Immature natural killer cell (primary cell): ENCODE data around the gene S100PBP. TPM values are rescaled to one million over a fixed set of nuclear protein-coding genes. Genes with fewer than 3 reads are reported as not detected.

Experiments
- DNase-seq, 3 donors: peaks; one replicate each; pipeline ENCODE4 v3.0.0; 2022; ENCODE audit warnings: mixed read lengths in 1 of 3
- H3K27ac Mint-ChIP-seq, 6 donors: one replicate each; pipeline ENCODE4 v1.8.0; 2020; ENCODE audit warnings: mixed read lengths in 6 of 6, mild to moderate bottlenecking in 5 of 6, inconsistent platforms in 4 of 6, moderate library complexity in 3 of 6
- H3K27me3 Mint-ChIP-seq, 3 donors: one replicate each; pipeline ENCODE4 v1.8.0; 2020 to 2021; ENCODE audit warnings: low read depth in 3 of 3, mild to moderate bottlenecking in 3 of 3, mixed read lengths in 3 of 3, moderate library complexity in 3 of 3, inconsistent platforms in 1 of 3
- H3K36me3 Mint-ChIP-seq, 3 donors: one replicate each; pipeline ENCODE4 v1.8.0; 2020; ENCODE audit warnings: mixed read lengths in 3 of 3, inconsistent platforms in 2 of 3, mild to moderate bottlenecking in 2 of 3
- H3K4me1 Mint-ChIP-seq, 2 donors: one replicate each; pipeline ENCODE4 v1.8.0; 2020; ENCODE audit warnings: inconsistent platforms in 2 of 2, mild to moderate bottlenecking in 2 of 2, mixed read lengths in 2 of 2, moderate library complexity in 1 of 2
- H3K4me3 Mint-ChIP-seq, 5 donors: one replicate each; pipeline ENCODE4 v1.8.0; 2020; ENCODE audit warnings: mild to moderate bottlenecking in 5 of 5, mixed read lengths in 5 of 5, inconsistent platforms in 3 of 5, moderate library complexity in 3 of 5
- H3K9me3 Mint-ChIP-seq, 6 donors: one replicate each; pipeline ENCODE4 v1.8.0; 2020; ENCODE audit warnings: mild to moderate bottlenecking in 6 of 6, mixed read lengths in 6 of 6, inconsistent platforms in 4 of 6, moderate library complexity in 3 of 6
- polyA plus RNA-seq, 3 donors: library from polyadenylated mRNA; unstranded; fragments of 300-500 nt; fragmentation: Illumina TruSeq; gene quantifications; one replicate each; pipeline ENCODE4 v1.2.3, GENCODE V29; 2021

Gene S100PBP
- 10 to 100 TPM in 2 of 3 donors, 1 to 10 TPM in 1; 9.9 to 21.4 (median 15.8) TPM for polyA plus RNA-seq

- Mint-ChIP-seq H3K27me3 (peaks cover 2 to 7% (median 4%) of the 10 kb centered on the region in 3 donors), H3K27ac (peak within 1 kb of the TSS; percentile 81 to 96 (median 94)), H3K9me3 (no peaks in the 10 kb centered on the region), H3K4me3 (peak within 1 kb of the TSS; percentile 88 to 99 (median 96)), H3K36me3 (peaks cover 8 to 14% (median 13%) of the 10 kb centered on the region in 3 donors), H3K4me1 (peaks cover 74 to 84% of the 10 kb centered on the region in 2 donors)
- peak; percentile 99 for DNase-seq
These were observed at the start of gene S100PBP, which contains the start of gene YARS1 for GRCh38 chr1:32817159-32817814. S100PBP (plus strand) TSS chr1:32817653; CDS start chr1:32826100, 8,447 bp downstream. YARS1 (minus strand) TSS chr1:32817358; CDS start chr1:32817244, 114 bp downstream.

- H3K27me3 Mint-ChIP-seq = peaks cover 0 to 4% (median 0%) of the 10 kb centered on the region in 3 donors
- peaks cover 6 to 9% of the 10 kb centered on the region in 2 donors for H3K4me1 Mint-ChIP-seq
- H3K4me3 Mint-ChIP-seq = no peak overlapping the region
- no peak for DNase-seq
- H3K9me3 Mint-ChIP-seq = no peaks in the 10 kb centered on the region
- no peak overlapping the region for H3K27ac Mint-ChIP-seq
- H3K36me3 Mint-ChIP-seq = no peaks in the 10 kb centered on the region
These were observed 49.2 kb upstream of the S100PBP start for GRCh38 chr1:32768110-32768850.

- Mint-ChIP-seq H3K9me3 (no peaks in the 10 kb centered on the region), H3K4me3 (no peak overlapping the region), H3K27me3 (peaks cover 0 to 4% (median 0%) of the 10 kb centered on the region in 3 donors), H3K27ac (no peak overlapping the region), H3K36me3 (no peaks in the 10 kb centered on the region), H3K4me1 (peaks cover 6 to 20% of the 10 kb centered on the region in 2 donors)
- DNase-seq = no peak
These were observed 47.8 kb upstream of the S100PBP start for GRCh38 chr1:32769524-32770220.

GRCh38 chr1:32770221-32770731 is 47.2 kb upstream of the S100PBP start:
- Mint-ChIP-seq H3K27ac (no peak overlapping the region), H3K27me3 (peaks cover 0 to 4% (median 0%) of the 10 kb centered on the region in 3 donors), H3K4me3 (no peak overlapping the region), H3K4me1 (peaks cover 6 to 20% of the 10 kb centered on the region in 2 donors), H3K36me3 (no peaks in the 10 kb centered on the region), H3K9me3 (no peaks in the 10 kb centered on the region)
- no peak for DNase-seq

GRCh38 chr1:32770741-32771548 is 46.5 kb upstream of the S100PBP start:
- H3K36me3 Mint-ChIP-seq = peaks cover 3 to 5% (median 5%) of the 10 kb centered on the region in 3 donors
- peaks cover 8 to 20% of the 10 kb centered on the region in 2 donors for H3K4me1 Mint-ChIP-seq
- no peak for DNase-seq
- no peak overlapping the region for H3K4me3 Mint-ChIP-seq
- H3K27ac Mint-ChIP-seq = no peak overlapping the region
- H3K9me3 Mint-ChIP-seq = no peaks in the 10 kb centered on the region
- H3K27me3 Mint-ChIP-seq = peaks cover 0 to 4% (median 0%) of the 10 kb centered on the region in 3 donors

- Mint-ChIP-seq H3K27ac (no peak overlapping the region), H3K27me3 (peaks cover 0 to 4% (median 0%) of the 10 kb centered on the region in 3 donors), H3K4me1 (peaks cover 8 to 20% of the 10 kb centered on the region in 2 donors), H3K36me3 (peaks cover 3 to 8% (median 5%) of the 10 kb centered on the region in 3 donors), H3K4me3 (no peak overlapping the region), H3K9me3 (no peaks in the 10 kb centered on the region)
- DNase-seq = no peak
These were observed 45.7 kb upstream of the S100PBP start for GRCh38 chr1:32771561-32772280.

- H3K27me3 Mint-ChIP-seq = peaks cover 0 to 4% (median 0%) of the 10 kb centered on the region in 3 donors
- H3K4me3 Mint-ChIP-seq = no peak overlapping the region
- no peak overlapping the region for H3K27ac Mint-ChIP-seq
- peaks cover 8 to 20% of the 10 kb centered on the region in 2 donors for H3K4me1 Mint-ChIP-seq
- DNase-seq = no peak
- peaks cover 3 to 8% (median 5%) of the 10 kb centered on the region in 3 donors for H3K36me3 Mint-ChIP-seq
- H3K9me3 Mint-ChIP-seq = no peaks in the 10 kb centered on the region
These were observed 45.0 kb upstream of the S100PBP start for GRCh38 chr1:32772281-32773017.

- Mint-ChIP-seq H3K4me1 (peaks cover 8 to 20% of the 10 kb centered on the region in 2 donors), H3K27me3 (peaks cover 0 to 4% (median 0%) of the 10 kb centered on the region in 3 donors), H3K27ac (peak overlapping the region in 3 of 6 donors; percentile 27 to 71 (median 71)), H3K36me3 (peaks cover 10 to 15% (median 12%) of the 10 kb centered on the region in 3 donors), H3K9me3 (no peaks in the 10 kb centered on the region), H3K4me3 (peak overlapping the region in 1 of 5 donors; percentile 9)
- DNase-seq = peak; percentile 54 to 69 (median 61)
These were observed 44.3 kb upstream of the S100PBP start for GRCh38 chr1:32773018-32773763.

- Mint-ChIP-seq H3K27ac (peak overlapping the region in 5 of 6 donors; percentile 5 to 75 (median 71)), H3K4me1 (peaks cover 8 to 20% of the 10 kb centered on the region in 2 donors), H3K4me3 (no peak overlapping the region), H3K36me3 (peaks cover 10 to 15% (median 12%) of the 10 kb centered on the region in 3 donors), H3K9me3 (no peaks in the 10 kb centered on the region), H3K27me3 (peaks cover 0 to 4% (median 0%) of the 10 kb centered on the region in 3 donors)
- no peak for DNase-seq
These were observed 43.5 kb upstream of the S100PBP start for GRCh38 chr1:32773764-32774463.

- peak overlapping the region in 3 of 6 donors; percentile 53 to 75 (median 73) for H3K27ac Mint-ChIP-seq
- DNase-seq = no peak
- peaks cover 0 to 4% (median 0%) of the 10 kb centered on the region in 3 donors for H3K27me3 Mint-ChIP-seq
These were observed 43.0 kb upstream of the S100PBP start for GRCh38 chr1:32774464-32774808.

More at GRCh38 chr1:32774464-32774808, 43.0 kb upstream of the S100PBP start:
- Mint-ChIP-seq H3K9me3 (no peaks in the 10 kb centered on the region), H3K4me1 (peaks cover 8 to 20% of the 10 kb centered on the region in 2 donors), H3K36me3 (peaks cover 10 to 19% (median 12%) of the 10 kb centered on the region in 3 donors), H3K4me3 (no peak overlapping the region)
